Retinal pigment epithelial cell (primary cell): ENCODE results near the gene ING1.
"Not testable (repeated sequence)": the region's sequence is repeated elsewhere in the genome, so short reads cannot be mapped to it uniquely, and the experiment has no call there.

Experiments used
- DNase-seq: peaks from one replicate; pipeline ENCODE4 v3.0.0-alpha.2; 2010; ENCODE audit warnings: low read depth
- H3K4me3 ChIP-seq: 2 replicates; pipeline ENCODE4 v1.5.1; 2011; ENCODE audit warnings: mild to moderate bottlenecking, low read length, control low read depth, moderate library complexity
- TF ChIP-seq, protein P1 (sequence below): conservative IDR thresholded peaks from 2 replicates; pipeline ENCODE4 v1.5.1; 2011; ENCODE audit warnings: low read depth, low read length, control low read depth, inconsistent platforms

Gene ING1

DNA sequence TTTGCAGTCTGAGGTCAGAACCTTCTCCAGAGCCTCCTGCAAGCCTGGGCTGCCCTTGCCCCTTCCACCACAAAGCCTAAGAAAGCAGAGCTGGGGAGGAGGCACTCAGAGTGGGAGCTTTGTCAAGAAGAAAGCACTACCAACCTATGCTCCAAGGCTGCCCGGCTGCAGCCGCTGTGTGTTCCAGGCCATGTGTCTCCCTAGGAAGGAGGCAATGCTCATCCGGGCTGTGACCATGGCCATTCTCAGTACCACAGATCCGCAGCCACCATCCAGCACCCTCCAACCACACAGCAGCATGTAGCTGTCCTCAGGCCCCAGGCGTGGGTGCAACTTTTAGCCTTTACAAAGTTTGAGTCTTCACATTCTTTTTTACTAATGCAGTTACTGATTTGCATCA, 29.6 kb upstream of the ING1 start:
- no peak overlapping the region for H3K4me3 ChIP-seq
- DNase-seq: no peak
- TF ChIP-seq, protein P1, sequence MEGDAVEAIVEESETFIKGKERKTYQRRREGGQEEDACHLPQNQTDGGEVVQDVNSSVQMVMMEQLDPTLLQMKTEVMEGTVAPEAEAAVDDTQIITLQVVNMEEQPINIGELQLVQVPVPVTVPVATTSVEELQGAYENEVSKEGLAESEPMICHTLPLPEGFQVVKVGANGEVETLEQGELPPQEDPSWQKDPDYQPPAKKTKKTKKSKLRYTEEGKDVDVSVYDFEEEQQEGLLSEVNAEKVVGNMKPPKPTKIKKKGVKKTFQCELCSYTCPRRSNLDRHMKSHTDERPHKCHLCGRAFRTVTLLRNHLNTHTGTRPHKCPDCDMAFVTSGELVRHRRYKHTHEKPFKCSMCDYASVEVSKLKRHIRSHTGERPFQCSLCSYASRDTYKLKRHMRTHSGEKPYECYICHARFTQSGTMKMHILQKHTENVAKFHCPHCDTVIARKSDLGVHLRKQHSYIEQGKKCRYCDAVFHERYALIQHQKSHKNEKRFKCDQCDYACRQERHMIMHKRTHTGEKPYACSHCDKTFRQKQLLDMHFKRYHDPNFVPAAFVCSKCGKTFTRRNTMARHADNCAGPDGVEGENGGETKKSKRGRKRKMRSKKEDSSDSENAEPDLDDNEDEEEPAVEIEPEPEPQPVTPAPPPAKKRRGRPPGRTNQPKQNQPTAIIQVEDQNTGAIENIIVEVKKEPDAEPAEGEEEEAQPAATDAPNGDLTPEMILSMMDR: no peak

DNA sequence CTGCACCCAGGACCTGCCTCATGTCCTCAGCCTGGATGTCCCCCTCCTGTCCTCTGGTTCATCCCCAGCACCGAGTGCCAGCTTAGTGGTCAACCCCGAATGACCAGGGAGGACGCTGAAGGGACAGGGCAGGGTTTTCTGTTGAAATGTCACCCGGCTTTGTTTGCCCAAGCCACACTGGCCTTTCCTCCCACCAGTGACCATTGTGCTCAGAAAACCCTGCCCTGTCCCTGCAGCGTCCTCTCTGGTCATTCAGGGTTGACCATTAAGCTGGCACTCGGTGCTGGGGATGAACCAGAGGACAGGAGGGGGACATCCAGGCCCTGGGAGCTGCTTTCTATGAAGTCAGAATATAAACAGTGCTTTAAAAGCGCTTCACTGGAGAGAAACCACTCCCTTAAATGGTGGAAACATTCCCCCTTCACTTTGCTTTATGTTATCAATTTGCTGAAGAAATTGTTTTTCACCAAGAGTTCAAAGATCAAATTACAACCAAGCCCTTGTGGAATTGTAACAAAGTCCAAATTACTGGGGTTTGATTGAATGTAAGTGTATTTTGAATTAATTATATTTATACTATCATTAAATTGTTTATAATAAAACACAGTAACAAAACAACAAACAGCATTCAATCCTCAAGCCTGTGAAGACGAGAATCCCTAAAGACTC, 29.0 kb upstream of the ING1 start:
- H3K4me3 ChIP-seq: no peak overlapping the region
- TF ChIP-seq, protein P1: no peak
- no peak for DNase-seq

DNA sequence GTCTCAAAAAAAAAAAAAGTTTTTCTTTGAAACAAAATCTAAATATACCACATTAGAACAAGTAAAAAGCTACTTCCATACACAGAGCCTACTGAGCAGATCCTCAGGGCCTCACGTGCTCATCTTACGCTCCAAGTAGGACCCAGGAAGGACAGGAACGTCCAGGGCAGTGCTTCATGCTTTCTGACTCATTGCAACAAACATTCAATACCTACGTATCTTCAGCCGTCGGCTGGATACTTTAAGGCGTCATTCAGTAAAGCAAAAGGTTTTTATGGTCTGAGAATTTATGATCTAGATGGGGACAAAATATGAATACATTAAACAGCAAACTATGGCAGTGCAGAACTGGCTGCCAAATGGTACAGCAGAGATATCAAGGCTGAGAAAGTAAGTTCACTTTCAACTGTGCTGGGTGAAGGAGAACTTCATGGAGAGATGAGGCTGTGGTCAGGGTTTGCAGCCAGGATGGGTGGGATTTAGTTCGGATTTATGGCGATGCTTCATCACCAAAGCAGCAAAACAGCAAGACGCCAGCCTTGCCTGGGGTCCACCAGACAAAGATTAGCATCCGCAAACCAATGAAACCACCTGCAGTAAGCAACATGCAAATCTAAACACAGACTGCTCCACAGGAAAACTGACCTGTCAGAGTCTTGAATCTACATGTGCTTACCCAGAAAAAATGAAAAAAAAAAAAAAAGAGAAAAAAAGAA, 28.0 kb upstream of the ING1 start:
- DNase-seq: no peak
- TF ChIP-seq, protein P1: no peak
- no peak overlapping the region for H3K4me3 ChIP-seq

DNA sequence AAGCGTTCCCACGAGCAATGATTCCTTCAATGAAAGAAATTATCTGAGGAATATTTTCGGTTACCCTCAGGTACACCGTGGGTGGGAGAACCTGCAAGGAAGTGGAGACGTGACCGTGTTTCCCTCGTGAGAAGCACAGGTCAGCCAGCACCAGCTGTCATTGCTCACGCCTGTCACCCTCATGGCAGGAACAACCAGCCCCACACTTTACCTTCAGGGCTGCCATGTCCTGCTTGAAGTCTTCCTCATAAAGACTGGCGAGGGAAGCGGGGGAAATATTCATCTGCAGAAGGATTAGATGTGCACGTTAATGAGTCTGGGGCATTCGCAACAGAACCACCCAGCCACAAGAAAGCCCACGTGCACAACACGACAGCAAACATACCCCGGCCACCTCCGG, 25.8 kb upstream of the ING1 start:
- TF ChIP-seq, protein P1: no peak
- DNase-seq: no peak
- H3K4me3 ChIP-seq: no peak overlapping the region

DNA sequence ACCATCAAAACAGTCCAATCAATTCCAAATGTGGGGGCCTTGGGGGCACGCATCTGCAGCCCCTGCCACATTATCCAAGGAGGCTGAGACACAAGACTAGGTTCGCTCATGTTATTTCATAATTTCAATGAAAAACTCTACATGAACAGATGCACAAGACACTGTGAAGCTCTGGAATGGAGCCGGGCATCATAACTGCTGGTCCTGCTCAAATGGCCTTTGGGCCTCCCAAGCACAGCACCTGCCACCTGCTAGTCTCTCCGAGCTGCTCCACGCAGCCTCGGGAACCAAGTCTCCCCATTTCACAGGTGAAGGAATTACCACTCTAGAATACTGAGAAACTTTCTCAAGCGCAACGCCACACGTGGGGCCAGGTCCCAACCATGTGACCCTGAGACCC, 24.5 kb upstream of the ING1 start:
- no peak overlapping the region for H3K4me3 ChIP-seq
- no peak for DNase-seq
- TF ChIP-seq, protein P1: no peak

DNA sequence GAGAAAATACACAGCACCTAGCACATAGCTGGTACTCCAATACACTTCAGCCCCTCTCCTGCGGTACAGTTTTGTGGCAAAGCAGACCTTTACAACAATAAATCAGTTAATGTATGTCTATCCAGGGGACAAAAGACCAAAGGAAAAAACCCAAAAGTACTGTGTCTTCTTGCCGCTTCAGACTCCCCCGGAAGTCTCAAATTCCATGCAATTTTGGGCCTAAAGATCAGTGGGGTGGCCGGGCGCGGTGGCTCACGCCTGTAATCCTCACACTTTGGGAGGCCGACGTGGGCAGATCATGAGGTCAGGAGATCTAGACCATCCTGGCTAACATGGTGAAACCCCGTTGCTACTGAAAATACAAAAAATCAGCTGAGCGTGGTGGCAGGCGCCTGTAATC, 23.8 kb upstream of the ING1 start:
- DNase-seq: no peak
- no peak overlapping the region for H3K4me3 ChIP-seq

DNA sequence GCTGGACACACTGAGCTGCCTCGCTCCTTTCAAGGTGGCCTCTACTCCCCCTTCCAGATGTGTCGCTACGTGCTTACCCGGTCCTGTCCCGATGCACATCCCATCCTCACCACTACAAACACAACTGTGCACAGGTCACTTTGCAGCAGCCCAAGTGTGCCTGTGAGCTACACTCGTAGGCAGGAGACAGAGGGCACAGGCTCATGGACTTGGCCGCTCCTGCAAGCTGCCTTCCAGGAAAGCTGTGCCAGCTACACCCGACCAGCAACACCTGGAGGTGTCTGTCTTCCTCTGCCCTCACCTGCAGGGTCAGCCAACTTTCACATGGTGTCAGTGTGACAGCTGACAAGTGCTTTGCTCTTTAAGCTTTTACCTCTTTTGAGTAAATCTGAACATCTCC, 23.0 kb upstream of the ING1 start:
- DNase-seq: no peak
- H3K4me3 ChIP-seq: no peak overlapping the region
- TF ChIP-seq, protein P1: no peak

More for the DNA sequence above, 23.8 kb upstream of the ING1 start:
- TF ChIP-seq, protein P1: no peak

DNA sequence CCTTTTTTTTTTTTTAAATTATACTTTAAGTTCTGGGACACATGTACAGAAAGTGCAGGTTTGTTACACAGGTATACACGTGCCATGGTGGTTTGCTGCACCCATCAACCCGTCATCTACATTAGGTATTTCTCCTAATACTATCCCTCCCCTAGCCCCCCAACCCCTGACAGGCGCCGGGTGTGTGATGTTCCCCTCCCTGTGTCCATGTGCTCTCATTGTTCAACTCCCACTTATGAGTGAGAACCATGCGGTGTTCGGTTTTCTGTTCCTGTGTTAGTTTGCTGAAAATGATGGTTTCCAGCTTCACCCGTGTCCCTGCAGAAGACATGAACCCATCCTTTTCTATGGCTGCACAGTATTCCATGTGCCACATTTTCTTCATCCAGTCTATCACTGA, 17.7 kb upstream of the ING1 start:
- DNase-seq, H3K4me3 ChIP-seq: not testable (repeated sequence)
